ENCODE data around the gene TRPV3. TPM values are rescaled to one million over a fixed set of nuclear protein-coding genes. Genes with fewer than 3 reads are reported as not detected.

TRPV3 gene
- total and polyA plus RNA-seq, 12 donors, result 0.17 to 2.8 (median 1.1) TPM

DNA sequence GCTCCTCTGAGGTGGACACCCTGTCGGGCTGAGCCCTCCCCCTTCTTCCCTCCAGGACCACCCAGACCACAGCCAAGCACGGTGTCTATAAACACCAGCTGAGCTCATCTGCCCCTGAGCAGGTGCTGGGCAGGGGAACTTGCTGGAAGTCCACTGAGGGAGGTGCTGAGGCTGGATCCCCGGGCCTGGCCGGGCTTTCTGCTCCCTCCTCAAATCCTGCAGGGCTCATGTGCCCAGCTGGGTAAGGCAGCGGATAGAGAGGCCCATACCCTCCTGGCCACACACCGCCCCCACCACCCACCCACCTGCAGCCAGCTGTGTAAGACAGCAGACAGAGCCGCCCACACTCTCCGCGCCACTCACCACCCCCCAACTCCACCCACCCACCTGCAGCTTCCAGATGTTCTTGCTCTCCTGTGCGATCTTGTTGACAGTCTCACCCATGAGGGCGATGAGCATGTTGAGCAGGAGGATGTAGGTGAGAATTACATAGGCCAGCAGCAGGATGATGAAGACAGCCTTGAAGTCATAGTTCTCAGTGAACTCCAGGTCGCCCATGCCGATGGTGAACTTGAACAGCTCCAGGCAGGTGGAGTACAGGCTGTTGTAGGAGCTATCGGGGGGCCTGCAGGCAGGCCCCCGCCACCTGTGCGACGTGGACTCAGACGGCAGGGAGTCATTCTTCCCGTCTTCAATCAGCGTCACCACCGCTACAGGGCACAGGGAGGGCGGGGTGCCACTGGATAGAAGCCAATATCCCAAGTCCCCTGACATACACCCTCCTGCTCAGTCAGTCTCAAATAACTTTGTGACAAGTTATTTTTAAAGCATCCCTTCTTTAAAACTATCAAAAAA lies 15.9 kb upstream of the TRPV3 start:
- no peak for DNase-seq
- TF ChIP-seq, protein P1, sequence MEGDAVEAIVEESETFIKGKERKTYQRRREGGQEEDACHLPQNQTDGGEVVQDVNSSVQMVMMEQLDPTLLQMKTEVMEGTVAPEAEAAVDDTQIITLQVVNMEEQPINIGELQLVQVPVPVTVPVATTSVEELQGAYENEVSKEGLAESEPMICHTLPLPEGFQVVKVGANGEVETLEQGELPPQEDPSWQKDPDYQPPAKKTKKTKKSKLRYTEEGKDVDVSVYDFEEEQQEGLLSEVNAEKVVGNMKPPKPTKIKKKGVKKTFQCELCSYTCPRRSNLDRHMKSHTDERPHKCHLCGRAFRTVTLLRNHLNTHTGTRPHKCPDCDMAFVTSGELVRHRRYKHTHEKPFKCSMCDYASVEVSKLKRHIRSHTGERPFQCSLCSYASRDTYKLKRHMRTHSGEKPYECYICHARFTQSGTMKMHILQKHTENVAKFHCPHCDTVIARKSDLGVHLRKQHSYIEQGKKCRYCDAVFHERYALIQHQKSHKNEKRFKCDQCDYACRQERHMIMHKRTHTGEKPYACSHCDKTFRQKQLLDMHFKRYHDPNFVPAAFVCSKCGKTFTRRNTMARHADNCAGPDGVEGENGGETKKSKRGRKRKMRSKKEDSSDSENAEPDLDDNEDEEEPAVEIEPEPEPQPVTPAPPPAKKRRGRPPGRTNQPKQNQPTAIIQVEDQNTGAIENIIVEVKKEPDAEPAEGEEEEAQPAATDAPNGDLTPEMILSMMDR (IDR thresholded peaks at IDR 0.05), result no peak
- H3K9me3 ChIP-seq, result no peaks in the 10 kb centered on the region
- peaks cover 0 to 6% (median 0%) of the 10 kb centered on the region in 9 donors for H3K4me1 ChIP-seq
- H3K27me3 ChIP-seq, result no peaks in the 10 kb centered on the region
- no peak overlapping the region for H3K4me3 ChIP-seq
- H3K36me3 ChIP-seq, result peaks cover 0 to 83% (median 14%) of the 10 kb centered on the region in 9 donors
- intact Hi-C loops (cut with DNase I), result no loop called here
- WGBS, 2 donors, result 86 to 89% methylated on average over 22 of the region's 22 CpGs
- ATAC-seq, result no peak
- H3K27ac ChIP-seq, result no peak overlapping the region

DNA sequence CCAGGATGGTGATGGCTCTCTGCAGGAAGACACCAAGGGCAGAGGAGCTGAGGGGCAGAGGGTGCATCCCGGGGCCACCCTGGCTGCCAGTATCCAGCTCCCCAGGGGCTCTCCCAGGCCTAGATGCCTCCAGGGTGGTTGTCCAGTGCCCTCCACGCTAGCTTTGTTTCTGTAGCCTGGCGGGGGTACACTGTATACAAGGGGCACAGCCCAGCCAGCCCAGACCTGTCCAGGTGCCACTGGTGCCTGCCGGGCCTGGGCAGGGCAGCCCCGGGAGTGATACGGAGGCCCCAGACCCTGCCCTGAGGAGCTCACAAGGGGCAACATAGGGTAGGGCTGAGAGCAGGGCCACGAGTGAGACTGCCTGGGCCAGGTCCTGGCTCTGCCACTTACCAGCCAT lies 14.6 kb upstream of the TRPV3 start:
- intact Hi-C loops (cut with DNase I), result no loop called here
- no peaks in the 10 kb centered on the region for H3K27me3 ChIP-seq
- no peak overlapping the region for H3K4me3 ChIP-seq
- peaks cover 0 to 6% (median 0%) of the 10 kb centered on the region in 9 donors for H3K4me1 ChIP-seq
- no peaks in the 10 kb centered on the region for H3K9me3 ChIP-seq
- H3K36me3 ChIP-seq, result peaks cover 0 to 81% (median 14%) of the 10 kb centered on the region in 9 donors
- TF ChIP-seq, protein P1 (IDR thresholded peaks at IDR 0.05), result no peak
- ATAC-seq (peak in 1 of 8 donors; percentile 45), DNase-seq (no peak)
- 97 to 98% methylated on average over 7 of the region's 7 CpGs for WGBS, 2 donors
- no peak overlapping the region for H3K27ac ChIP-seq

DNA sequence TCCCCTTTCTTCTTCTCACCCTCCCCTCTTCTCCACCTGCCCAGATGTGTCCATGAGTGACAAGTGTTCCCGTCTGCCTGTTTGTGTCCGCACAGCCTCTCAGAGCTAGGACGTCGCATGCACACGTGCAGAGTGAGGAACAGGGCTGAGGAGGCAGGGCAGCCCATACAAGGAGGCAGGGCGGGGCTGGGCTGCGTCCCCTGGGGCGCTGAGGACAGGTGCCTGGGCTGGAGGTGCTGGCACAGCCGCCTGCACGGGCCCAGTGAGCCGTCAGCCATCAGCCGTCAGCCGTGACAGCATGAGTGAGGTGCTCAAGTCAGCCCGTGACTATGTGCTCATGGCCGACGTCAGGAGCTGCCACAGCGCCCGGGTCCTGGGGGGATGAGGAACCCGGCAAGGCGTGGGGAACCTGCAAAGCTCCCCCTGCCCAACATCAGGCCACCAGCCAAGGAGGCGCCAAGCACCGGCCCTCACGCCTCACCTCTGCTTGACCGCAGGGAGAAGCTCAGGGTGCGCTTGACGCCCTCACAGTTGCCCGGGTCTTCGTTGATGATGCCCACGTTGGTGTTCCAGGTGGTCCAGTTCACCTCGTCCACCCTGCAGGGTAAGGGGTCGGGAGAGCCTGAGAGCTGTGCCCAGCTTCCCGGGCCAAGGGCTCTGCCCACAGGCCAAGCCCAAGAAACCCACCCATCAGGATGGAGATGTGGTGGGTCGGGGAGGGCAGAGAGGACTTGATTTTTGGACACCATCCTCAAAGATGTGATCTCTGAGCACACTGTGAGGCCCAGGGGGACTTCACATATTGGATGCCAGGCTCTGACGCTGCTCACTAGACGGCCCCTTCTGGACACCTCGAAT lies 13.7 kb upstream of the TRPV3 start:
- intact Hi-C loops (cut with DNase I), result no loop called here
- no peak overlapping the region for H3K27ac ChIP-seq
- DNase-seq (no peak), ATAC-seq (peak in 2 of 8 donors; percentile 14 to 24)
- peaks cover 0 to 79% (median 14%) of the 10 kb centered on the region in 9 donors for H3K36me3 ChIP-seq
- 93 to 94% methylated on average over 36 of the region's 36 CpGs for WGBS, 2 donors
- no peaks in the 10 kb centered on the region for H3K27me3 ChIP-seq
- H3K4me3 ChIP-seq, result no peak overlapping the region
- no peaks in the 10 kb centered on the region for H3K9me3 ChIP-seq
- TF ChIP-seq, protein P1 (IDR thresholded peaks at IDR 0.05), result no peak
- peaks cover 0 to 6% (median 0%) of the 10 kb centered on the region in 9 donors for H3K4me1 ChIP-seq

DNA sequence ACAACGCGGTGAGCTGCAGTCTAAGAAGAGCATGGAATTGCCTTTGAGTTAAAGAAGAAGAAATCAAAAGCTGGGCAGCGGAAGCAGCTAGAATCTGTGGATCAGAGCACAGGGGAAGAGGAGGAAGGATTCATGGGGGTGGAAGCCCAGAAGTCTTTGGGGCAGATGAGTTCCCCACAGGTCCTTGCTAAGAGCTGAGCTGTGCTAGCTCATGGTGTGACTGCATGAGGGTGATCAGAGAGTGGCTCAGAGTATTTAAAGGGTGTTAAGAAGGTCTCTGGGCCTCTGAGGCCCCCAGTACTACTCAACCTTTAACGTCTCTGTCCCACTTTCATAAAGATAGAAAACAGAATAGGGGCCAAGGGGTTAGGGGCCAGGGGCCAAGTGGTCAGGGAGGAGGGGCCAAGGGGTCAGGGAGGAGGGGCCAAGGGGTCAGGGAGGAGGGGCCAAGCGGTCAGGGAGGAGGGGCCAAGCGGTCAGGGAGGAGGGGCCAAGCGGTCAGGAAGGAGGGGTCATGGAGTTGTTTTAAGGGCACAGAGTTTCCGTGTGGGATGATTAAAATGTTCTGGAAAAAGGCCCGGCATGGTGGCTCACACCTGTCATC lies 12.0 kb upstream of the TRPV3 start:
- WGBS, 2 donors, result 85 to 94% methylated on average over 9 of the region's 9 CpGs
- ATAC-seq, result no peak

More for the DNA sequence above, 12.0 kb upstream of the TRPV3 start:
- Histone ChIP-seq H3K9me3 (no peaks in the 10 kb centered on the region), H3K27ac (no peak overlapping the region), H3K4me3 (no peak overlapping the region), H3K36me3 (peaks cover 0 to 79% (median 14%) of the 10 kb centered on the region in 9 donors), H3K27me3 (no peaks in the 10 kb centered on the region), H3K4me1 (no peaks in the 10 kb centered on the region)
- intact Hi-C loops (cut with DNase I), result no loop called here
- TF ChIP-seq, protein P1 (IDR thresholded peaks at IDR 0.05), result no peak
- DNase-seq, result no peak
